H7 (cell line): ENCODE measurements around the gene PRR20A. TPM values are rescaled to one million over a fixed set of nuclear protein-coding genes. Genes with fewer than 3 reads are reported as not detected.
"Not testable (repeated sequence)": the region's sequence is repeated elsewhere in the genome, so short reads cannot be mapped to it uniquely, and the experiment has no call there.

ENCODE experiments used
- DNase-seq: peaks from one replicate; pipeline ENCODE4 v3.0.0; 2012
- H3K27me3 ChIP-seq: 2 replicates; pipeline ENCODE4 v1.6.0; 2011; ENCODE audit warnings: mild to moderate bottlenecking, low read length; ENCODE audit not compliant: control insufficient read depth, insufficient read depth
- H3K36me3 ChIP-seq: replicated peaks from 2 replicates; pipeline ENCODE4 v1.5.1; 2011; ENCODE audit warnings: low read length; ENCODE audit not compliant: control insufficient read depth, insufficient read depth
- H3K4me3 ChIP-seq: 2 replicates; pipeline ENCODE4 v1.5.1; 2011; ENCODE audit warnings: low read depth, mild to moderate bottlenecking, control low read depth, low read length, moderate library complexity; ENCODE audit not compliant: insufficient read depth
- total RNA-seq: library from RNA; depleted of rRNA; stranded (reverse); fragments of >200 nt; shearing (Covaris generic); gene quantifications from 2 replicates; pipeline ENCODE4 v1.2.3, GENCODE V29; 2014; rRNA removed

The PRR20A gene
- not detected in 2 replicates for total RNA-seq

DNA sequence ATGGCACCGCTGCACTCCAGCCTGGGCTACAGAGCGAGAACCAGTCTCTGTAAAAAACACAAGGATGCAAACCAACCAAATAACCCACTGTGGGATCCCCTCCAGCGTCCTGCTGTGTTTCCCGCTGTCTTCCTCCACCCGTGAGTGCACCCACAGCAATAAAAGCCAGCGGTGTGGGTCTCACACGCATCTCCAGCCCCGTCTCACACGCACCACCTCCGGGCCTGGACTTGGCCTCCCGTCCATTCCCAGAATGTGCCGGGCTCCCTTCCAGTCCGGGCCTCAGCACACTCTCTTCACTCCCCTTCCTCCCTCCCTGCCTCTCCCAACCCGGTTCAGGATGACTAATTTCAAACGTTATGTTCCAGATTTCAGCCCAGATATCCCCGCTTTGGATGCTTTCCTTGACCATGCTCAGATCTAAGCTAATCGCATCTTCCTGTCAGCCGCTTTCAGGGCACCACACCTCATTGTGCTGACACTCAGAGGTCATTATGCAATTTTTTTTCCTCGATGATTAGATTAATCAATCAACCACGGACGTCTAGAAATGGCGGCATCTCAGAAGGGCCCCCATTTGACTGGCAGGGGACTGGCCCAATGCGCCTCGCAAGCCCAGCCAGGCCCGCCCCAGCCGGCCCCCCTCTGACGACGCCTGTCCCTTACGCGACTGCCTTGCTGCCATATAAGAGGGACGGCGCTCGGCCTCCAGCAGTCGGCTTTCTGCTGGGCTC is at the start of gene PRR20A:
TSS of gene PRR20A (plus strand) at position 684 of the 734 bp plus-strand sequence. CDS start 387 bp downstream, outside the sequence.
- DNase-seq, H3K36me3 ChIP-seq, H3K4me3 ChIP-seq, H3K27me3 ChIP-seq: not testable (repeated sequence)

DNA sequence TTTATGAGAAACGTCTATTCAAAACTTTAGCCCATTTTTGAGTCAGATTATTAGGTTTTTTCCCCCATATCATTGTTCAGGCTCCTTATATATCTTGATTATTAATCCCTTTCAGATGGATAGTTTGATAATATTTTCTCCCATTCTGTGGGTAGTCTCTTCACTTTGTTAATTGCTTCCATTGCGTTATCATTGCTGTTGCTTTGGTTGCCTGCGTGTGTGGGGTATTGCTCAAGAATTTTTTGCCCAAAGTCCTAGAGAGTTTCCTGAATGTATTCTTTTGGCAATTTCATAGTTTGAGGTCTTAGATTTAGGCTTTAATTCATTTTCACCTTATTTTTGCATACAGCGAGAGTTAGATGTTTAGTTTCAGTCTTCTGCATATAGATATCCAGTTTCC is 25.8 kb upstream of the PRR20A start:
- no peaks in the 10 kb centered on the region for H3K27me3 ChIP-seq

DNA sequence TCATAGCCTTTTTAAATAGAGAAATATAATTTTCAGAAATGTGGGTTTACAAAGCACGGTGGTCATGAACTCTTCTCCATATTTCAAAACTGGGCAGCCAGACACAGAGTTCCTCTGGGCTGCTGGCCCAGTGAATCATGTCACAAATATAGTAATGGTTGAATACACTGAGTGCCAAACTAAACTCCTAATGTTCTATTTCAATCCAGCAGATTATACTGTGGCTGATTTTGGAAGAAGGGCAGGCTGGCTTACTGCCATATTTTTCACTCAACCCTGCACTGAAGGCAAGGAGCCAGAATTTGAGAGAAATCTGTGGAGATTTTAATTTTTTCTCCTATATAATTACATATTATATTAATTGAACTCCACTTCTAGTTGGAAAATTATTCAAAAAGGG is 17.0 kb upstream of the PRR20A start:
- Histone ChIP-seq H3K27me3 (no peaks in the 10 kb centered on the region), H3K36me3 (no peaks in the 10 kb centered on the region), H3K4me3 (no peak overlapping the region)
- DNase-seq: no peak

More for the DNA sequence above, 25.8 kb upstream of the PRR20A start:
- H3K36me3 ChIP-seq: no peaks in the 10 kb centered on the region
- H3K4me3 ChIP-seq: no peak overlapping the region
- DNase-seq: no peak

DNA sequence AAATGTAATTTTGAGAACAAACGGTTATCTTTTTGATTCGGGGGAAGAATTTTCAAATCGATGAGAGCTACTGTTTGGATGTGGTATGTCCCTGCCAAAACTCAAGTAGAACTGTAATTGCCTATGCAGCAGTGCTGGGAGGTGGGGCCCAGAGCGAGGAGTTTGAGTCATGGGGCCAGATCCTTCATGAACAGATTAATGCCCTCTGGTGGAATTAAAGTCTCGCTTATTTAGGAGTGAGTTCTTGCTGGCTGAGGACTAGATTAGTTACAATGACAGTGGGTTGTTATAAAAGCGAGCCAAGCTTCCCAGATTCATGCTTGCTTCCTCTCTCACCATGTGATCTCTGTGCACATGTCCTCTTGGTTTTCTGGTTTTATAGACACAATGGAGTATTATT is 11.8 kb upstream of the PRR20A start:
- no peaks in the 10 kb centered on the region for H3K36me3 ChIP-seq
- peak; percentile 31 for DNase-seq
- H3K27me3 ChIP-seq: no peaks in the 10 kb centered on the region
- H3K4me3 ChIP-seq: no peak overlapping the region

DNA sequence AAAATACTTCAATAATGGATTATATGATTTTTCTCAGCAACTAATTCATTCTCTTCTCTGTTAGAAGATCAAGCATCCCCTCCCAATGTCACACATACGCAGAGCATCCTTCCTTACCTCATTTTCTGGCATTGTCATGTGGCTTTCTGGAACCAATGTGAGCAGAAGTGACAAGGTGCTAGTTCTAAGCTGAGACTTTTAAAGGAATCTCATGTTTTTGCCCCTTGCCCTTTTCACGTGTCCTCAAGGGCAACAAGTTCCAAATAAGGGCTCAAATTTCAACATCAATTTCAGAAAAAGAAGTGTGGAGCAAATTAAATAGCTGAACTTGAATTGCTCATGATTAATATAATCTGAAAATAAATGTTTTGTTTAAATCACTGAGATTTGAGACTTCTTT is 4.6 kb upstream of the PRR20A start:
- H3K27me3 ChIP-seq: no peaks in the 10 kb centered on the region

DNA sequence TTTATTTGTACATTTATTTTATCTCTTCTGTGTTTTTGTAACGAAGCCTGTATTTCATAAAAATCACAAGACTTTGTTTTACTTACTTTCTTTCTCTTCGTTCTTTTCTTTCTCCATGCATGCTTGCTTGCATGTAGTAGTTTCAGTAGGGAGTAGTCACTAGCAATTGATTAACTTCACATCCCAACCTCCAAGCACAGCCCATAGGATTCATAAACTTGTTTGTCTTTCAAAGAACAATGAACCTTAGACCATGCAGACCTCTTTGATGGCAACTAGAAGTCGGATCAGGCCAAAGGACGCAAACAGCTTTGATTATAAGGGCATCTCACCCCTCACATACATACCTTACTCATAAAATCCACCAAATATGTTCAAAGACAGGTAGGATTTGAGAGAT is 3.1 kb upstream of the PRR20A start:
- H3K4me3 ChIP-seq: no peak overlapping the region
- no peak for DNase-seq
- H3K27me3 ChIP-seq: no peaks in the 10 kb centered on the region
- no peaks in the 10 kb centered on the region for H3K36me3 ChIP-seq

More for the DNA sequence above, 4.6 kb upstream of the PRR20A start:
- Histone ChIP-seq H3K36me3 (no peaks in the 10 kb centered on the region), H3K4me3 (no peak overlapping the region)
- no peak for DNase-seq

DNA sequence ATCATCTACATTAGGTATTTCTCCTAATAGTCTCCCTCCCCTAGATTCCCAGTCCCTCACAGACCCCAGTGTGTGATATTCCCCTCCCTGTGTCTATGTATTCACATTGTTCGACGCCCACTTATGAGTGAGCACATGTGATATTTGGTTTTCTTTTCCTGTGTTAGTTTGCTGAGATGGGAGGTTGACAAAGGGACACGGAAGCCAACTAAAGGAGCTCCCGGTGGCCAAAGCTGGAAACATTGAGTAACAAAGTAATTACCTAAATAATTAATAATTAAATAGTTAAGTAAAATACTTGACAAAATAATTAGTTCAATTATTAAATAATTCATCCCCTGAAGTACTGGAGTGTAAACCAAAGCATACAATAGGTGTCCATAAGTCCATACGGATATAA is 1.7 kb upstream of the PRR20A start:
- H3K36me3 ChIP-seq: no peaks in the 10 kb centered on the region

DNA sequence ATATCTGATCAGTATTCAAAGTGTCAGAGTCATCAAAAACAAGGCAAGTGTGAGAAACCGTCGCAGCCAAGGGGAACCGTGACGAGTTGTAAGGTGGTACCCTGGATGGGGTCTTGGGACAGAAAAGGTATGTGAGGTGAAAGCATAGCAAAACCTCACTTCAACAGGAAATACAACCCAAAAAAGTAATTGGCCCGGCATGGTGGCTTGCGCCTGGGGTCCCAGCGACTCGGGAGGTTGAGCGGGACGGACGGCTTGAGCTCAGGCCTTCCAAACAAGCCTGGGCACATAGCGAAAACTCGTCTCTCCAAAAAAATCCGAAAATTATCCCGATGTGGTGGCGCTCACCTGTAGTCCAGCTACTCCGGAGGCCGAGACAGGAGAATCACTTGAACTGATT is 937 bp upstream of the PRR20A start:
- H3K27me3 ChIP-seq, H3K36me3 ChIP-seq, DNase-seq, H3K4me3 ChIP-seq: not testable (repeated sequence)

More for the DNA sequence above, 1.7 kb upstream of the PRR20A start:
- no peak overlapping the region for H3K4me3 ChIP-seq
- no peak for DNase-seq
- H3K27me3 ChIP-seq: no peaks in the 10 kb centered on the region

DNA sequence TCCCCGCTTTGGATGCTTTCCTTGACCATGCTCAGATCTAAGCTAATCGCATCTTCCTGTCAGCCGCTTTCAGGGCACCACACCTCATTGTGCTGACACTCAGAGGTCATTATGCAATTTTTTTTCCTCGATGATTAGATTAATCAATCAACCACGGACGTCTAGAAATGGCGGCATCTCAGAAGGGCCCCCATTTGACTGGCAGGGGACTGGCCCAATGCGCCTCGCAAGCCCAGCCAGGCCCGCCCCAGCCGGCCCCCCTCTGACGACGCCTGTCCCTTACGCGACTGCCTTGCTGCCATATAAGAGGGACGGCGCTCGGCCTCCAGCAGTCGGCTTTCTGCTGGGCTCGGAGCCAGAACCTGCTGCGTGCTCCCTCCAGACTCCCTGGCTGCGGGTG is 6.5 kb downstream of the PRR20A start, which contains the start of gene PRR20B:
TSS of gene PRR20B (plus strand) at position 301 of the 400 bp plus-strand sequence. CDS start 387 bp downstream, outside the sequence.
- H3K36me3 ChIP-seq, H3K27me3 ChIP-seq, DNase-seq, H3K4me3 ChIP-seq: not testable (repeated sequence)

DNA sequence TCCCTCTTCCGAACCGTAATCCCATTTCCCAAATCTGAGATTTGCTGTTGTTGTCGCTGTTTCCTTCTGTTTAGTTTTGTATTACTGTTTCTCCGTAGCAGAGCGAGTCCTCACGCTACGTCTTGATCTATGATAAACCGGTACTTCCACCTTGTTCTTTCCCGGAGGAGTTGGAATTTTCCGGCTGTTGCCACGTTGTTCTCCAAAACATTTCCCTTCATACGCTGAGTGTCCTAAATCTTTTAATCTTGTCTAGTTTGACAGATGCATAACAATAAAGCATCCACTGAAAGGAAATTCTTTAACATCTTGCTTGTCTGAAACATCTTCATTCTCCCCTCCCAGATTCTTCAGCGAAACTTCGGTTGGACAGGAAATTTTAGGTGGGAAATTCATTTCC is 7.4 kb downstream of the PRR20A start:
- H3K36me3 ChIP-seq, DNase-seq, H3K4me3 ChIP-seq, H3K27me3 ChIP-seq: not testable (repeated sequence)

DNA sequence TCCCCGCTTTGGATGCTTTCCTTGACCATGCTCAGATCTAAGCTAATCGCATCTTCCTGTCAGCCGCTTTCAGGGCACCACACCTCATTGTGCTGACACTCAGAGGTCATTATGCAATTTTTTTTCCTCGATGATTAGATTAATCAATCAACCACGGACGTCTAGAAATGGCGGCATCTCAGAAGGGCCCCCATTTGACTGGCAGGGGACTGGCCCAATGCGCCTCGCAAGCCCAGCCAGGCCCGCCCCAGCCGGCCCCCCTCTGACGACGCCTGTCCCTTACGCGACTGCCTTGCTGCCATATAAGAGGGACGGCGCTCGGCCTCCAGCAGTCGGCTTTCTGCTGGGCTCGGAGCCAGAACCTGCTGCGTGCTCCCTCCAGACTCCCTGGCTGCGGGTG is 13.0 kb downstream of the PRR20A start, which contains the start of gene PRR20C:
TSS of gene PRR20C (plus strand) at position 301 of the 400 bp plus-strand sequence. CDS start 387 bp downstream, outside the sequence.
- DNase-seq, H3K4me3 ChIP-seq, H3K27me3 ChIP-seq, H3K36me3 ChIP-seq: not testable (repeated sequence)

DNA sequence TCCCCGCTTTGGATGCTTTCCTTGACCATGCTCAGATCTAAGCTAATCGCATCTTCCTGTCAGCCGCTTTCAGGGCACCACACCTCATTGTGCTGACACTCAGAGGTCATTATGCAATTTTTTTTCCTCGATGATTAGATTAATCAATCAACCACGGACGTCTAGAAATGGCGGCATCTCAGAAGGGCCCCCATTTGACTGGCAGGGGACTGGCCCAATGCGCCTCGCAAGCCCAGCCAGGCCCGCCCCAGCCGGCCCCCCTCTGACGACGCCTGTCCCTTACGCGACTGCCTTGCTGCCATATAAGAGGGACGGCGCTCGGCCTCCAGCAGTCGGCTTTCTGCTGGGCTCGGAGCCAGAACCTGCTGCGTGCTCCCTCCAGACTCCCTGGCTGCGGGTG is 19.6 kb downstream of the PRR20A start, which contains the start of gene PRR20D:
TSS of gene PRR20D (plus strand) at position 301 of the 400 bp plus-strand sequence. CDS start 387 bp downstream, outside the sequence.
- not testable (repeated sequence) for H3K36me3 ChIP-seq, H3K4me3 ChIP-seq, DNase-seq, H3K27me3 ChIP-seq

DNA sequence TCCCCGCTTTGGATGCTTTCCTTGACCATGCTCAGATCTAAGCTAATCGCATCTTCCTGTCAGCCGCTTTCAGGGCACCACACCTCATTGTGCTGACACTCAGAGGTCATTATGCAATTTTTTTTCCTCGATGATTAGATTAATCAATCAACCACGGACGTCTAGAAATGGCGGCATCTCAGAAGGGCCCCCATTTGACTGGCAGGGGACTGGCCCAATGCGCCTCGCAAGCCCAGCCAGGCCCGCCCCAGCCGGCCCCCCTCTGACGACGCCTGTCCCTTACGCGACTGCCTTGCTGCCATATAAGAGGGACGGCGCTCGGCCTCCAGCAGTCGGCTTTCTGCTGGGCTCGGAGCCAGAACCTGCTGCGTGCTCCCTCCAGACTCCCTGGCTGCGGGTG is 26.2 kb downstream of the PRR20A start, which contains the start of gene PRR20E:
TSS of gene PRR20E (plus strand) at position 301 of the 400 bp plus-strand sequence. CDS start 387 bp downstream, outside the sequence.
- DNase-seq, H3K36me3 ChIP-seq, H3K4me3 ChIP-seq, H3K27me3 ChIP-seq: not testable (repeated sequence)

DNA sequence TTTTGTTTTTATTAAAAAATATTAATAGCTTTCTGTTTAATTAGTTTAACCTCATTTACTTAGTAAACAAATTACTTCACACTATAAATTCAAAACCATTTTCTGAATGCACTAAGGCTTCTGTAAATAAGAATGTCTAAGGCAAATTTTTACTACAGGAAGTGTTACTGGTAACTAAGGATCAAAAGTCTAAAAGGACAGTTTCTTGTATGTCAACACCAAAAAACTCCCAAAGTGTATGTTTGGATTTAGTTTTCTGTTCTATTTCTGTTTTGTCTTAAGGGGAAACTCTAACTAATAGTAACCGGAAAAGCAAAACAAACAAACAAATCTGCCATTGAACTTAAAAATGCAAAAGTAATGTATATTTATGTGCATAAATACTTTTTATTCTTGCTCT is 50.9 kb downstream of the PRR20A start:
- Histone ChIP-seq H3K27me3 (no peaks in the 10 kb centered on the region), H3K4me3 (no peak overlapping the region), H3K36me3 (no peaks in the 10 kb centered on the region)
- no peak for DNase-seq
